GM23248 (cell line): Measurements from ENCODE around the gene C17orf78. TPM values are rescaled to one million over a fixed set of nuclear protein-coding genes. Genes with fewer than 3 reads are reported as not detected.

Experiments used
- DNase-seq: peaks from one replicate; pipeline ENCODE4 v3.0.0-alpha.2; 2015
- H2AFZ ChIP-seq: fragments of 200-600 bp; sonication (generic); 2 replicates; pipeline ENCODE4 v1.6.1; 2016; ENCODE audit warnings: antibody characterized with exemption
- H3F3A ChIP-seq: fragments of 200-600 bp; sonication (generic); 2 replicates; pipeline ENCODE4 v1.6.1; 2016; ENCODE audit warnings: mild to moderate bottlenecking, antibody characterized with exemption, mixed run types; ENCODE audit not compliant: insufficient read depth
- H3K27ac ChIP-seq: fragments of 200-600 bp; sonication (generic); 2 replicates; pipeline ENCODE4 v1.5.1; 2016; ENCODE audit warnings: mild to moderate bottlenecking
- H3K27me3 ChIP-seq: fragments of 200-600 bp; sonication (generic); replicated peaks from 2 replicates; pipeline ENCODE4 v1.6.1; 2016; ENCODE audit warnings: mild to moderate bottlenecking; ENCODE audit not compliant: insufficient read depth
- H3K36me3 ChIP-seq: fragments of 200-600 bp; sonication (generic); 2 replicates; pipeline ENCODE4 v1.6.1; 2016; ENCODE audit warnings: low read depth, mild to moderate bottlenecking
- H3K4me1 ChIP-seq: fragments of 200-600 bp; sonication (generic); 2 replicates; pipeline ENCODE4 v1.6.1; 2016; ENCODE audit warnings: mild to moderate bottlenecking; ENCODE audit not compliant: insufficient read depth
- H3K4me2 ChIP-seq: fragments of 200-600 bp; sonication (generic); one replicate; pipeline ENCODE4 v1.6.1; 2016; ENCODE audit warnings: mild to moderate bottlenecking; ENCODE audit not compliant: unreplicated experiment
- H3K4me3 ChIP-seq: fragments of 200-600 bp; sonication (generic); 2 replicates; pipeline ENCODE4 v1.5.1; 2016; ENCODE audit warnings: mild to moderate bottlenecking
- H3K79me2 ChIP-seq: fragments of 200-600 bp; sonication (generic); 2 replicates; pipeline ENCODE4 v1.6.1; 2016; ENCODE audit warnings: mild to moderate bottlenecking; ENCODE audit not compliant: insufficient read depth
- H3K9ac ChIP-seq: fragments of 200-600 bp; sonication (generic); 2 replicates; pipeline ENCODE4 v1.6.1; 2016; ENCODE audit warnings: mild to moderate bottlenecking
- H3K9me2 ChIP-seq: fragments of 200-600 bp; sonication (generic); 2 replicates; pipeline ENCODE4 v1.6.1; 2016; ENCODE audit warnings: mixed run types, mild to moderate bottlenecking, moderate library complexity; ENCODE audit not compliant: insufficient read depth
- H3K9me3 ChIP-seq: fragments of 200-600 bp; sonication (generic); one replicate; pipeline ENCODE4 v1.6.1; 2017; ENCODE audit warnings: low read depth
- H4K20me1 ChIP-seq: fragments of 200-600 bp; sonication (generic); 2 replicates; pipeline ENCODE4 v1.6.0; 2016; ENCODE audit not compliant: insufficient read depth
- EZH2 ChIP-seq: fragments of 200-600 bp; sonication (generic); IDR thresholded peaks from 2 replicates; pipeline ENCODE4 v1.6.1; 2018; ENCODE audit warnings: antibody characterized with exemption, mild to moderate bottlenecking; ENCODE audit not compliant: insufficient read depth, poor library complexity, severe bottlenecking
- EZH2phosphoT487 ChIP-seq: fragments of 200-600 bp; sonication (generic); IDR thresholded peaks from 2 replicates; pipeline ENCODE4 v1.6.1; 2018; ENCODE audit warnings: antibody characterized with exemption, moderate library complexity, mild to moderate bottlenecking, low read depth; ENCODE audit not compliant: insufficient read depth
- WGBS, 2 experiments: methylation state at CpG; one replicate each; pipeline ENCODE4 v1.1.6; 2015 to 2017; ENCODE audit warnings: low lambda C conversion rate in 2 of 2, low coverage in 1 of 2; ENCODE audit errors: missing lambda C conversion rate in 2 of 2; 5-methylcytosine and 5-hydroxymethylcytosine counted together
- in situ Hi-C: fragments of 300-500 bp; cut with MboI; formaldehyde crosslinking; loops from 2 replicates; pipeline ENCODE4 v1.15.0; 2020
- polyA plus RNA-seq: library from polyadenylated mRNA; unstranded; fragments of >200 nt; fragmentation: Nextera tagmentation; extraction: Ambion mirVana; gene quantifications from 2 replicates; pipeline ENCODE4 v1.2.1, GENCODE V29; 2016
- total RNA-seq: library from RNA; depleted of rRNA; stranded (reverse); fragments of >200 nt; shearing (Covaris generic); gene quantifications from 2 replicates; pipeline ENCODE4 v1.2.3, GENCODE V29; 2014

C17orf78 gene
- total and polyA plus RNA-seq, 2 experiments from 2014 or later: not detected

DNA sequence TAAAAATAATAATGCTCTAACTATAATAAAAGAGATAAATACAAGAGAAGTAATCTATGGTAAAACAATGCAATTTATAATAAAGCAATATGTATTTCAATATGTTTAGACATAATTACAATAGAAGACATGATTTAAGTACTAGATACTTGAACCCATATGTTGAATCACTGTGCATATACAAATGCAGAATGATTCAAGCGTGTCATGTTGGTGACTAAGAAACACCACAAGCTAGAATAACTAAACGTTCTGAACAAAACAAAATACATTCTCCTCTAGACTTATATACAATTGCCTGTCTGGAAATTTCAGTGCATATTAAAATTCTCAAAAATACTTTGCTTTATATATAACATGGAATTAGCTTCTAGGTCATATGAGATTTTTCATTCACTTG is 42.1 kb downstream of the C17orf78 start:
- Histone ChIP-seq H3K36me3 (peaks cover 28% of the 10 kb centered on the region), H3K9ac (no peak overlapping the region), H3K9me2 (no peaks in the 10 kb centered on the region), H3K27ac (no peak overlapping the region), H3K4me1 (no peaks in the 10 kb centered on the region), H2AFZ (no peak overlapping the region), H4K20me1 (no peaks in the 10 kb centered on the region), H3K27me3 (no peaks in the 10 kb centered on the region), H3K4me3 (no peak overlapping the region), H3F3A (no peaks in the 10 kb centered on the region), H3K9me3 (no peaks in the 10 kb centered on the region), H3K79me2 (peaks cover 78% of the 10 kb centered on the region), H3K4me2 (no peak overlapping the region)
- peak; percentile 53 for DNase-seq
- in situ Hi-C loops: loop anchor here (10.0 kb wide), 1 partner anchor 57 kb away; no protein-coding TSS in a partner anchor
- no peak for TF ChIP-seq EZH2
- TF ChIP-seq EZH2phosphoT487: no peak
- WGBS, 2 experiments: 26 to 42% methylated on average over 2 of the region's 2 CpGs

DNA sequence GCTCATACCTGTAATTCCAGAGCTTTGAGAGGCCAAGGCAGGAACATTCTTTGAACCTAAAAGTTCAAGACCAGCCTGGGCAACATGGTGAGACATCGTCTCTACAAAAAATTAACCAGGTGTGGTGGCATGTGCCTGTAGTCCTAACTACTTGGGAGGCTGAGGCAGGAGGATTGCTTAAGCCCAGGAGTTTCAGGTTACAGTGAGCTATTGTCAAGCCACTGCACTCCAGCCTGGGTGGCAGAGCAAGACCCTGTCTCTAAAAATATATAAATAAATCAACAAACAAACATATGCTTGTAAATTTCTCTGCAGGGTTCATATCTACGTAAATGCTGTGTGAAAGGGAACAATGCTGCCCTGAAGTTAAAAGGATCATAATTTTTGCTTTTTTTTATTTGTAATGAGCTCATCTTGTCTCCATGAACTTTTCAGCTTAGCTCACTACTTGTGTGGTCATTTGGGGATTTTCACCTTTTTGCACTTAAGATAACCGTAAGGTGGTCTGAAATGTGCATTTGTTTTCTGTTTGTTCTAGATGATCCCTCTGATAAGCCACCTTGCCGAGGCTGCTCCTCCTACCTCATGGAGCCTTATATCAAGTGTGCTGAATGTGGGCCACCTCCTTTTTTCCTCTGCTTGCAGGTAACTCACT is 47.3 kb downstream of the C17orf78 start:
- H4K20me1 ChIP-seq: no peaks in the 10 kb centered on the region
- H3K9me2 ChIP-seq: no peaks in the 10 kb centered on the region
- peaks cover 44% of the 10 kb centered on the region for H3K79me2 ChIP-seq
- H3K9me3 ChIP-seq: no peaks in the 10 kb centered on the region
- H3K36me3 ChIP-seq: peaks cover 40% of the 10 kb centered on the region
- H3K9ac ChIP-seq: no peak overlapping the region
- no peak overlapping the region for H3K4me2 ChIP-seq
- no peak for TF ChIP-seq EZH2phosphoT487
- TF ChIP-seq EZH2: no peak
- in situ Hi-C loops: no loop called here
- no peak overlapping the region for H2AFZ ChIP-seq
- no peak overlapping the region for H3K4me3 ChIP-seq
- no peaks in the 10 kb centered on the region for H3K4me1 ChIP-seq
- WGBS, 2 experiments: 95 to 97% methylated on average over 4 of the region's 4 CpGs
- DNase-seq: no peak
- peaks cover 11% of the 10 kb centered on the region for H3F3A ChIP-seq
- H3K27ac ChIP-seq: no peak overlapping the region
- no peaks in the 10 kb centered on the region for H3K27me3 ChIP-seq

DNA sequence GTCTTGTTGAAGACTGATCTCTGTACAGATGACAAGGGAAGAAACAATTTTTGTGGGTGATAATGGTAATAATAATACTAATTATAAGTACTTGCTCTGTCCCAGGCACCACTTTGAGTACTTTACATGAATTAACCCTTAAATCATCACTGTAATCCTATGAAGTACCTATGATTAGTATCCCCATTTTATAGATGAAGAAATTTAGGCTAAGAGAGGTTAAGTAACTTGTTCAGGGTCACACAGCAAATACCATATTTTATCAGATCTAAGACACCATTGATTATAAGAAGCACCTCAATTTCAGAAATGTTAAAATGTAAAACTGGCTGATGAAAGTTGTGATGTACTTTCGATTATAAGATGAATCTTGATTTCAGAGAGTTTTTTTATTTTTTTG is 49.5 kb downstream of the C17orf78 start:
- Histone ChIP-seq H3K4me3 (no peak overlapping the region), H3K9ac (no peak overlapping the region), H3K36me3 (peaks cover 22% of the 10 kb centered on the region), H3K27ac (no peak overlapping the region), H3F3A (peaks cover 26% of the 10 kb centered on the region), H4K20me1 (no peaks in the 10 kb centered on the region), H3K79me2 (peaks cover 24% of the 10 kb centered on the region; the same call in 1 of the 2 replicates), H3K9me2 (no peaks in the 10 kb centered on the region), H3K4me2 (no peak overlapping the region), H2AFZ (no peak overlapping the region), H3K4me1 (peaks cover 12% of the 10 kb centered on the region), H3K27me3 (no peaks in the 10 kb centered on the region), H3K9me3 (no peaks in the 10 kb centered on the region)
- TF ChIP-seq EZH2phosphoT487 (no peak), EZH2 (no peak)
- no peak for DNase-seq
- 91 to 96% methylated on average over 1 of the region's 1 CpG for WGBS, 2 experiments
- in situ Hi-C loops: no loop called here

DNA sequence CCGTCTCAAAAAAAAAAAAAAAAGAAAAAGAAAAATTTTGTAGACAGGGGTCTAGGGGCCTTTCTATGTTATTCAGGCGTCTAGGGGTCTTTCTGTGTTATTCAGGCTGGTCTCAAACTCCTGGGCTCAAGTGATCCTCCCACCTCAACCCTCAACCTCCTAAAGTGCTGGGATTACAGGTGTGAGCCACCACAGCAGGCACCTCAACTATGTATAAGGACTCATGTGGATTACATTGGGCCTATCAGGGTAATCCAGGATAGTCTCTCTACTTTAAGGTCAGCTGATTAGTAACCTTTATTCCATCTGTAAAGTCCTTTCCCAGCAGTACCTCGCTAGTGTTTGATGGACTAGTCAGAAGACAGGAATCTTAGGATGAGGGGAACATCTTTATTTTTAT is 53.3 kb downstream of the C17orf78 start:
- in situ Hi-C loops: no loop called here
- H3K27me3 ChIP-seq: no peaks in the 10 kb centered on the region
- WGBS, 2 experiments: 96 to 99% methylated on average over 3 of the region's 3 CpGs
- H3K4me2 ChIP-seq: no peak overlapping the region
- H3K9me2 ChIP-seq: no peaks in the 10 kb centered on the region
- H3K9me3 ChIP-seq: no peaks in the 10 kb centered on the region
- peaks cover 19% of the 10 kb centered on the region for H3K4me1 ChIP-seq
- H4K20me1 ChIP-seq: no peaks in the 10 kb centered on the region
- TF ChIP-seq EZH2phosphoT487 (no peak), EZH2 (no peak)
- H3K79me2 ChIP-seq: peaks cover 40% of the 10 kb centered on the region
- H3F3A ChIP-seq: peaks cover 37% of the 10 kb centered on the region
- no peak overlapping the region for H3K4me3 ChIP-seq
- H3K27ac ChIP-seq: peak overlapping the region; percentile 92
- H3K9ac ChIP-seq: no peak overlapping the region
- H2AFZ ChIP-seq: no peak overlapping the region
- H3K36me3 ChIP-seq: peaks cover 27% of the 10 kb centered on the region
- DNase-seq: no peak
